ENCODE measurements around the gene LEP. TPM values are rescaled to one million over a fixed set of nuclear protein-coding genes. Genes with fewer than 3 reads are reported as not detected.
A peak's percentile ranks its signal among the peaks of the same experiment; 100 is the strongest.

Gene LEP
- polyA plus RNA-seq, 1 of the 3 experiments (the other 2 are of a cell fraction), result not detected

- Histone ChIP-seq H3K9ac (no peak overlapping the region), H3K79me2 (ENCODE audit: insufficient read depth) (no peaks in the 10 kb centered on the region), H3K27me3 (ENCODE audit: insufficient read depth) (no peaks in the 10 kb centered on the region), H3K27ac (ENCODE audit: low read depth in 2 of 2, low read length in 1 of 2) (peak overlapping the region in 1 of 2 experiments; percentile 99; a peak in 2 of 4 replicates), H3K9me2 (no peaks in the 10 kb centered on the region), H2AFZ (ENCODE audit: low read depth) (no peak overlapping the region), H3F3A (replicated peaks; ENCODE audit: insufficient read depth) (no peaks in the 10 kb centered on the region), H3K4me2 (no peak overlapping the region), H3K36me3 (replicated peaks in 1 of 2; ENCODE audit: control insufficient read depth in 1 of 2, insufficient read depth in 2 of 2, low read length in 1 of 2) (no peaks in the 10 kb centered on the region), H3K4me1 (ENCODE audit: control insufficient read depth in 1 of 2, insufficient read depth in 2 of 2, low read depth in 1 of 2, low read length in 1 of 2) (peaks cover 18 to 41% of the 10 kb centered on the region in 2 experiments; a peak in 3 of 4 replicates), H3K9me3 (no peaks in the 10 kb centered on the region), H3K4me3 (ENCODE audit: low read depth in 2 of 2, low read length in 1 of 2) (no peak overlapping the region), H4K20me1 (ENCODE audit: insufficient read depth) (no peaks in the 10 kb centered on the region)
- TF ChIP-seq YY1 (IDR thresholded peaks at IDR 0.05; ENCODE audit: low read depth) (no peak), GATA2 (CRISPR knock-in tag; IDR thresholded peaks at IDR 0.05) (peak; percentile 87), EP300 (IDR thresholded peaks at IDR 0.05; ENCODE audit: borderline replicate concordance in 1 of 2, low read depth in 1 of 2, low read length in 1 of 2) (peak in 1 of 2 experiments; percentile 88; a peak in 2 of 4 replicates), USF2 (IDR thresholded peaks at IDR 0.05; ENCODE audit: borderline replicate concordance, low read depth, low read length) (no peak), FOXJ3 (CRISPR knock-in tag; IDR thresholded peaks at IDR 0.05) (peak; percentile 41; the same call in 1 of the 2 replicates)
- TF ChIP-seq, protein P1, sequence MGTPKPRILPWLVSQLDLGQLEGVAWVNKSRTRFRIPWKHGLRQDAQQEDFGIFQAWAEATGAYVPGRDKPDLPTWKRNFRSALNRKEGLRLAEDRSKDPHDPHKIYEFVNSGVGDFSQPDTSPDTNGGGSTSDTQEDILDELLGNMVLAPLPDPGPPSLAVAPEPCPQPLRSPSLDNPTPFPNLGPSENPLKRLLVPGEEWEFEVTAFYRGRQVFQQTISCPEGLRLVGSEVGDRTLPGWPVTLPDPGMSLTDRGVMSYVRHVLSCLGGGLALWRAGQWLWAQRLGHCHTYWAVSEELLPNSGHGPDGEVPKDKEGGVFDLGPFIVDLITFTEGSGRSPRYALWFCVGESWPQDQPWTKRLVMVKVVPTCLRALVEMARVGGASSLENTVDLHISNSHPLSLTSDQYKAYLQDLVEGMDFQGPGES (IDR thresholded peaks at IDR 0.05; ENCODE audit: low read depth, low read length), result no peak
- WGBS (ENCODE audit: low lambda C conversion rate), result 87% methylated on average over 6 of the region's 6 CpGs
- peak; percentile 79 for DNase-seq
- ChIA-PET CTCF (interaction anchor here (0.8 to 2.1 kb wide), 6 partner anchors 13 to 133 kb away, joined by 3 to 17 read pairs (median 4); partner anchors contain the start of gene RBM28), POLR2A (no interaction called here)
Observed at GRCh38 chr7:128265156-128265905, 24.3 kb downstream of the LEP start.

DNA sequence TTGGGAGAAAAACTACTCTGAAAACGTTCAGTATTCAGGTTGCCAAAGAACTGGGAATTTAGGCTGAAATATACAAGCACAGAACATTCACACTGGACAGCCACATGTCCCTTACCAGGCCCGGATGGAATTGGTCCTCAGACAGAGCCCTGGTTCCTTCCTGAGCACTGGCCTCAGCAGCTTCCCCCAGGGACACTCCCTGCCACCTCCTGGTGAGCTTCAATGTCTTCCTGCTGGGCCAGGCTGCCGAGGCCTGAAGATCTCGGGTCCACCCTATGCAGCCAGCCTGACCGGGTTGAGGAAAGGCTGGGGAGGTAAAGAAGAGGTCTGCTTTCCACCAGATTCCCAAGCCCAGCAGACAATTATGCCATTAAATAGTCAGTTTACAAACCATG is 24.8 kb downstream of the LEP start:
- H3K79me2 ChIP-seq (ENCODE audit: insufficient read depth), result no peaks in the 10 kb centered on the region
- CTCF ChIA-PET, result interaction anchor here (0.5 to 2.5 kb wide), 11 partner anchors 11 to 167 kb away, joined by 3 to 17 read pairs (median 3); no protein-coding TSS in a partner anchor
- H2AFZ ChIP-seq (ENCODE audit: low read depth), result no peak overlapping the region
- H3K9me3 ChIP-seq, result no peaks in the 10 kb centered on the region
- H3K9ac ChIP-seq, result no peak overlapping the region
- DNase-seq, result peak; percentile 64
- no peaks in the 10 kb centered on the region for H3K9me2 ChIP-seq
- no peaks in the 10 kb centered on the region for H3K27me3 ChIP-seq (ENCODE audit: insufficient read depth)
- WGBS (ENCODE audit: low lambda C conversion rate), result 39% methylated on average over 4 of the region's 5 CpGs
- H3K4me3 ChIP-seq (ENCODE audit: low read depth in 2 of 2, low read length in 1 of 2), result no peak overlapping the region
- no peaks in the 10 kb centered on the region for H3F3A ChIP-seq (replicated peaks; ENCODE audit: insufficient read depth)
- H3K4me2 ChIP-seq, result no peak overlapping the region
- POLR2A ChIA-PET, result interaction anchor here (1.3 kb wide), 2 partner anchors 56 to 95 kb away, joined by 3 read pairs; no protein-coding TSS in a partner anchor
- H3K4me1 ChIP-seq (ENCODE audit: control insufficient read depth in 1 of 2, insufficient read depth in 2 of 2, low read depth in 1 of 2, low read length in 1 of 2), result peaks cover 18 to 41% of the 10 kb centered on the region in 2 experiments; a peak in 3 of 4 replicates
- no peaks in the 10 kb centered on the region for H3K36me3 ChIP-seq (replicated peaks in 1 of 2; ENCODE audit: control insufficient read depth in 1 of 2, insufficient read depth in 2 of 2, low read length in 1 of 2)
- peak overlapping the region in 1 of 2 experiments; percentile 99; a peak in 2 of 4 replicates for H3K27ac ChIP-seq (ENCODE audit: low read depth in 2 of 2, low read length in 1 of 2)
- no peaks in the 10 kb centered on the region for H4K20me1 ChIP-seq (ENCODE audit: insufficient read depth)
- TF ChIP-seq USF1 (IDR thresholded peaks at IDR 0.05; ENCODE audit: borderline replicate concordance, low read depth) (no peak), RCOR1 (IDR thresholded peaks at IDR 0.05; ENCODE audit: low read length) (peak; percentile 69), TAF1 (IDR thresholded peaks at IDR 0.05; ENCODE audit: borderline replicate concordance, low read depth, low read length) (no peak), FOXM1 (IDR thresholded peaks at IDR 0.05; ENCODE audit: low read depth) (no peak), GATA2 (CRISPR knock-in tag; IDR thresholded peaks at IDR 0.05) (no peak), RAD21 (IDR thresholded peaks at IDR 0.05; ENCODE audit: low read length) (peak; percentile 23; the same call in 1 of the 2 replicates), USF2 (IDR thresholded peaks at IDR 0.05; ENCODE audit: borderline replicate concordance, low read depth, low read length) (no peak), CHD2 (IDR thresholded peaks at IDR 0.05; ENCODE audit: low read length, partially characterized antibody) (no peak), MEF2A (IDR thresholded peaks at IDR 0.05; ENCODE audit: borderline replicate concordance, low read depth) (no peak), RFX5 (IDR thresholded peaks at IDR 0.05; ENCODE audit: low read length) (no peak), MXI1 (IDR thresholded peaks at IDR 0.05; ENCODE audit: low read depth, low read length) (peak; percentile 54; the same call in 1 of the 2 replicates), ZBTB33 (IDR thresholded peaks at IDR 0.05; ENCODE audit: borderline replicate concordance, low read depth) (no peak), TEAD4 (IDR thresholded peaks at IDR 0.05; ENCODE audit: borderline replicate concordance, insufficient read depth) (no peak), FOSL2 (IDR thresholded peaks at IDR 0.05; ENCODE audit: borderline replicate concordance, low read depth) (no peak), EP300 (IDR thresholded peaks at IDR 0.05; ENCODE audit: borderline replicate concordance in 1 of 2, low read depth in 1 of 2, low read length in 1 of 2) (no peak; a peak in 1 of 4 replicates), RXRA (IDR thresholded peaks at IDR 0.05; ENCODE audit: borderline replicate concordance, low read depth) (no peak)

Measured in SK-N-SH (cell line).